Activated CD4-positive, alpha-beta T cell treated with anti-CD3 and anti-CD28 coated beads, Interleukin-2, amount 50 U/mL, for 1 hour (primary cell): ENCODE results near the gene DDX23.

Source experiments
- DNase-seq: peaks from one replicate; pipeline ENCODE4 v3.0.0-alpha.2; 2020

Gene DDX23

DNA sequence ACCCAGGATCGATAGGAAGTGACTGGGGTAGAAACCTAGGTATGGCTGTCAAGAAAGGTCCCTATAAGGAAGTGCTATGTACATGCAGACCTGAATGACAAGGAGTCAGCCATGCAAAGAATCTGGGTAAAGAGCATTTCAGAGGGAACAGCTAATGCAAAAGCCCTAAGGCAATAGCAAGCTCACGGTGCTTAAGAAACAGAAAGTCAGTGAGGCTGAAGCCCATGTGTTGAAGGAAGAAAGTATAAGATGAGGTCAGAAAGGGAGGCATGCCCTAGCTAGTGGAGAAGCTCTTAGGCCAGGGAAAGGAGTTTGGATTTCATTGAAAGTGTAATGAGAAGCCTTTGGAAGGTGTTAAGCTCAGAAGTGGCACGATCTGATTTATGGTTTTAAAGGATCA is 57.1 kb downstream of the DDX23 start:
- no peak for DNase-seq

DNA sequence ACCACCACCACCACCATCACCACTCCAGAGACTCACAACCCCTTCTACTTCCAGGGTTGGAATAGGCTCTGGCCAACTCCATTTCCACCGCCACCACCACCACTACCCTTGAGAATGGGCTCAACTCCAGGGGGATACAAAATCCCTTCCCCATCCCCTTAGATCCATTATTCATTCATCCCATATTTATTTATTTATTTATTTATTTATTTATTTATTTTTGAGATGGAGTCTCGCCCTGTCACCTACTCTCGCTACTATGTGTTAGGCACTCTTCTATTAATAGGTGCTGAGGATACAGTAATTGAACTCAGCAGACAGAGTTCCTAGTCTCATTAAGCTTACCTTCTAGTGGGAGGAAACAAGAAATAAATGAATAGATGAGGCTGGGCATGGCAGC is 58.3 kb downstream of the DDX23 start:
- DNase-seq, result no peak

DNA sequence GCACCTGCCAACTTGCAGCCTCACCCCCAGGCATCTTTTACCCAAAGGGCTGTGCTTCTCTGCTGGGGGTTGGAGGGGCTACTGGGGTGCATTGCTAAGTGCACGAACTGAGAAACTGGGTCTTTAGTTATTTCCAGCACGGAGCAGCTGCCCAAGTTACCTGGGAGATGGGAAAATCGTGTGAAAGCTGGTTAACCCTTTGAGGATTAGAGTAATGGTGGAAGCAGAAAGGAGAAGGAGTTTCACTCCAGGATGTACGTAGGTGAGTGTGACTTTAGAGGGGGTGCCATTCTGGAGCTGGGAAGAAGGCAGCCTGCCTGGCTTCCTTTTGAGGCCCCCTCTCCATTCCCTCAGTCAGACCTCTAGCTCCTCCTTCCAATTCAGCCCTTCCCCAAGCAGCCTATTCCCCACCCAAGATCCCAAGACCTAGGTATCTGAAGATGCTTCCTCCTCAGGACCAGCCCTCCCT is 62.1 kb downstream of the DDX23 start:
- DNase-seq, result no peak

DNA sequence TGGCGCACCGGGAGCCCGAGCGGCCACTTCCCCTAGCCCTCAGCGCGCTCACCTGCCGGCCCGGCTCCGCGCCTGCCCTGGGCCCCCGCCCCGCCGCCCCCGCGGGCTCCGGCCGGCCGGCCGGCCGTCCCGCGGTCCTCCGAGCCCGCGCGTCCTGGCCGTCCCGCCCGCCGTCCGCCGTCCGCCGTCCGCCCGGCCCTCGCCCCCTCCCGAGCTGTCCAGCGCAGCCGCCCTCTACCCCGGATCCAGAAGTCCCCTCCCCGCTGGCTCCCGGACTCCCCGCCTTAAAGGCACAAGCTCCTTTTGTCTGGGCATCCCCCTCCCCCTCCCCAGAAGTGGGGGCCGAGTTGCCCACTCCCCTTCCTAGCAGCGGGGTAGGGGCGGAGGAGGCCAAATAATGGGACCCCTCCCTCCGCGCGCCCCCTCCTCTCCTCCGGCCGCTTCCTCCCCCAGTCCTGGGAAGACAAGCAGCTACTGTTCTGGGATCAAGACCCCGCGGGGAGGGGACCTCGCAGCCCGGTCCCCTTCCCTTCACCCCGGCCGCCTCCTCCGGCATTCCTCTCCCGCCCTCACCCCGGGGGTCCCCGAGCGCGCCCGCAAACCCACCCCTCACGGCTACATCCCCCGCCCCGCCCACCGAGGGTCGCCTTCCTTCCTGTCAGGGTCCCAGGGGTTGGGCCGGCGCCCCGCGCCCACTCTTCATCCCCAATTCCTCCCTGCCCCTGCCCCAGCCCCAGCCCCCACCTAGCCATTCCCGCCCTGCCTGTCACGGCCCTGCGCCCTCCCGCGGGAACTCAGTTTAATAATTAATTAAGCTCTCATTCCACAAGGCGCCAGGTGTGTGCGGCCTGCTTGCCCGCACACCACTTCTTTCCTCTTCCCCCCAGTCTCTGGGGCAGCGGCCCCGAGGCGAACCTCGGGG is 62.8 kb downstream of the DDX23 start, which contains the start of gene ADCY6:
Gene ADCY6, minus strand, starts transcription at position 236 of the 922 bp plus-strand sequence. CDS start 5,655 bp downstream, outside the sequence.
- DNase-seq, result no peak

DNA sequence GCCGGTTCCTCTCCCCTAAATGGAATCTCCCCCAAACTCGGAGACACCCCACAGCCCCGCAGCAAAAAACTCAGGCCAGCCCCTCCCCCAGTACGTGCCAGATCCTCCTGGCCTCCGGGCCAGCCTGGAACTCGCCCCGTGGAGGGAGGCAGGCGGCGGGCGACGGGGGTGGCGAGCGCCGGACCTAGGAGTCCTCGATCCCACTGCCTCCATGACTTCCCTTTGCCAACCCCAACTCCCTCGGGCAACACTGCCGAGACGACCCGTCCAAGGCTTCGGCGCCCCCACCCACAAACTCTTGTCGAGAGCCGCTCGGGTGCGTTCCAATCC is 63.5 kb downstream of the DDX23 start:
- no peak for DNase-seq

DNA sequence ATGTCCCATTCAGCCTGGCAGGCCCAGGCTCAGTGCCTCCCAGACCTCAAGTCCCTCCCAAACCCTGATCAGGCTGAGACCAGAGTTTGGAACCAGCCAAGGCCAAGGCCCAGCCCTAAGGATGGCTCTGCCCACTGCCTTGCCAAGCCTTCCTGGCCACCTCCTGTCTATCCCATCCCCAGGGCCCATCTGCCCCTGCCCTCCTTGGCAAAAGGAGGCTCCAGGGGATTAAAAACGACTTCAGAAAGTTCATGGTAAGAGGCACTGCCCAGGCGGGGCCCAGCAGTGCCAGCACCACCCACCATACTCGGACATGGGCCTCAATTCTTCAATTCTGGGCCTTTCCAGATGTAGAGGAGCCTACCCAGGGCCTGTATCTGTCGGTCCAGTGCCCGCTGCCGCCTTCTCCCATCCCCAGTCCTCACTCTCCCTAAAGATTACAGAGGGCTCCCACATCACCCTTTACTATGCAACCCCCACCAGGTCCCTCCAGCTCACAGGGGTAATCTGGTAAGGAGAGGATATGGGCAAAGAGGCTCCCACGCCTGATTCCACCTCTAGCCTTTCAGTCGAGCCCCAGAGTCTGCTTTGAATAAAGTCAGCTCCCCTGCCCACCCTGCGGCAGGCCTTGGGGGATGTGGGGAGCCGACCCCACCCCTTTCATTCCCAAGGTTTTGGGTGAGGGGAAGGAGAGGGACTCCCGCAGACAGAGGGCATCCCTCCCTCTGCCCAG is 64.0 kb downstream of the DDX23 start:
- no peak for DNase-seq

DNA sequence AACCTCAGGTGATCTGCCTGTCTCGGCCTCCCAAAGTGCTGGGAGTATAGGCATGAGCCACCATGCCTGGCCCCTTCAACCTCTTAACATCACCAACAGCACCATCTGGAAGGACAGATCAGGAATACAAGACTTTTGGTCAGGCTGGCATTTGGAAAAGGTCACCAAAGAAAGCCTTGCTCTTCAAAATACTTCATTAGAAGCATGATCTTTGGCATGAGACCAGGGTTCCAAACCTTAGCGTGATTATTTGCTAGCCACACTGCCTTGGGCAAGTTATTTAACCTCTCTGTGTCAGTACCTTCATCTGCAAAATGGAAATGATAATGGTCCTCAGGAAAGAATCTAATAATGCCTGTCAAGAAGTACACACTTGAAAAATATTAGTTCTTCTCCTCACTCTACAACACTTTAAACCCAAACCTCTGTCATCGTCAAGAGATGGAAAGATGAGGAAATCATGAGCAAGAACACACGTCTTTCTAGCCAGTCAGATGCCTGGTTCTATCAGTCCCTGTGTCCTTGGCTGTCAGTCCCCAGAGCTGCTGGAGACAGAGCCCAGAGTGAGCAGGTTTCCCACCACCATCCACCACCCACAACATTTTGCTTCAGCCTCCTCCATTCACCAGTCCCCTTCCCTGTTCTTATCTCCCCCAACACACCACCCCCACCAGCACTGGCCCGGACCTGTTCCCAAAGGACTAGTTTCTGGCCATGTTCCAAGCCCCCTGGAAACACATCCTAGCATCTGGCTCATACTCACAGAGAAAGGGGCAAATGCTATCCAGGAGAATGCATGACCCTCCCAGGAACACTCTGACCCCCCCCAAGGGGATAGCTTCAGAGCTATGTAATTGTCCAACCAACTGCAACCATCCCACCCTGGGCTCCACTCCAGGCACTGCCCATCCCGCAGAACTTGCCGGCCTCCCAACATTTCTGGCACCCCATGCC is 65.1 kb downstream of the DDX23 start:
- no peak for DNase-seq

DNA sequence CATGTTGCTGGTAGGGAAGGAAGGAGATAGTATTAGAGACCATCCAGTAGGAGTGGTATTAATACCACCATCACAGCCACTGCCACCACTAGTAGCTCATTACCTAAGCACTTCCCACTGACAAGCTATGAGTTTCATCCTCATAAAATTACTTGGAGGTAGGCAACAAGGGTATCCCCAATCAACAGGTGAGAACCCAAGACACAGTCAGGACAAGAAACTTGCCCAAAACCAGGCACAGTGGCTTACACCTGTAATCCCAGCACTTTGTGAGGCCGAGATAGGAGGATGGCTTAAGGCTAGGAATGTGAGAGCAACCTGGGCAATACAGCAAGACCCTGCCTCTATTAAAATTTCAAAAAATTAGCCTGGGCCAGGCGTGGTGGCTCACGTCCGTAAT is 68.5 kb downstream of the DDX23 start:
- DNase-seq, result no peak

DNA sequence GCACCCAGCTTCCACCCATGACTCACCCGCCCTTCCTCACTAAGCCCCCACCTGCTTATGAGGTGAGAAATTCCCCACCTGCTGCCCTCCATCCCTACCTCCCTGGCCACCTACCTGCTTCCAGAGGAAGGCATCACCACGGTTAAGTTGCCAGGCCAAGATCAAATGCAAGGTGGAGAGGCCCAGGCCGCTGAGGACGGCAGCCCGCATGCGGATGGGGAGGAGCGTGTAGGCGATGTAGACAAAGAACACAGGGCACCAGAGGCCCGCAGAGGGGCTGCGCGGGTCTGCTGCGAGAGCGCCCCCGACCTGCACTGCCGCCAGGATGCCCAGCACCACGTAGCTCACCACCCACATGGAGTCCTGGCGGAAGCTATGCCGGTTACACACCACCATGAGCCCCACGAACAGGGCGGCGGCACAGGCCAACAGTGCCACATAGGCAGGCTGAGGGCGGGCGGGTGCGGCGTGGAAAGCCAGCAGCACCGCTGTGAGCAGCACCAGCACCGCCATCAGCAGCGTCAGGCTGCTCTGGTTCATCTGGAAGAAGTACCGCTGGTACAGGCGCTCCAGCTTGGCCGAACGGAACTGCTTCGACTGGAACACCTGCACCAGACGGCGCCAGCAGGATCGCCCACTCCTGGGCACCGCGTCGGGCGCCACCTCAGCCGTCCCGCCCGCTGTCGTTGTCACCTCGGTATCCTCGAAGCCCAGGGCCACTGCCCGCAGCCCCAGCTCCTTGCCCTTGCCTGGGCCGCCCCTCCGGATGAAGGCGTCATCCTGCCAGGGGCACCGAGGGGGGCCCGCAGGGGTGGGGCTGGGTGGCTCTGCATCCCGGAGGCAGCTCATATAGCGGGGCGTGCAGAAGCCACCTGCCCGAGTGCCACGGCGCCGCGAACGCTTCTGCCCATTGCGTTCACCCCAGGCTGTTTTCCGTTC is 69.2 kb downstream of the DDX23 start:
- DNase-seq, result no peak

DNA sequence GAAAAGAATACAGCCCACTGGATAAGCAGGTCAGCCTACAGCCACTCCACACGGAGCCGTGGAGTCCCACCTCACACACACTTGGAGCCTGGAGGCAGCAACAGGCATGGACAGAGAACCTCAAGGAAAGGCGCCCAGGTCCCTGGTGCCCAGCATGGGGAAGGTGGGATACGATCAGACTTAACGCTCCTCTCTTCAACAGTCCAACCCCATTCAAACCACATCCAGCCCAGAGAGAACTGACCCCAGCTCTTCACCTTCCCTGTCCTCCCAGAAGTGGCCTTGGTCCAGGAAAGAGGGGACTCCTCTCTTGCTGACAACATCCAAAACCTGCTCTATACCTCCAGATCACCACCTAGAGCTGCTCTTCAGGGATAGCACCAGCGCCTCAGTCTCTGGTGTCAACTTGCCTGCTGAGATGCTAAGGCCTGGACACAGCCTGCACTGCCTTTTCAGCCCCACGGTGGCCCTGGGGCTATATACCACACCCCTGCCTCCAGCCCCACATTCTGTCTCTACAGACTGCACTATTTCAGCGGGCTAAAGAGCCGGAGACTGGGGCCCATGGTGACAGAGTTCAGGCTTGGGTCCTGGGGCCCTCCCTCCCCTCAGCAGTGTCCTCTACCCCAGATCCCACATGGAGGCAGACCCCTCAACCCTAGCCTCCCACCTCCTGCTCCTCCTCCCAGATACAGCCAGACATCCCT is 70.1 kb downstream of the DDX23 start:
- DNase-seq, result no peak

DNA sequence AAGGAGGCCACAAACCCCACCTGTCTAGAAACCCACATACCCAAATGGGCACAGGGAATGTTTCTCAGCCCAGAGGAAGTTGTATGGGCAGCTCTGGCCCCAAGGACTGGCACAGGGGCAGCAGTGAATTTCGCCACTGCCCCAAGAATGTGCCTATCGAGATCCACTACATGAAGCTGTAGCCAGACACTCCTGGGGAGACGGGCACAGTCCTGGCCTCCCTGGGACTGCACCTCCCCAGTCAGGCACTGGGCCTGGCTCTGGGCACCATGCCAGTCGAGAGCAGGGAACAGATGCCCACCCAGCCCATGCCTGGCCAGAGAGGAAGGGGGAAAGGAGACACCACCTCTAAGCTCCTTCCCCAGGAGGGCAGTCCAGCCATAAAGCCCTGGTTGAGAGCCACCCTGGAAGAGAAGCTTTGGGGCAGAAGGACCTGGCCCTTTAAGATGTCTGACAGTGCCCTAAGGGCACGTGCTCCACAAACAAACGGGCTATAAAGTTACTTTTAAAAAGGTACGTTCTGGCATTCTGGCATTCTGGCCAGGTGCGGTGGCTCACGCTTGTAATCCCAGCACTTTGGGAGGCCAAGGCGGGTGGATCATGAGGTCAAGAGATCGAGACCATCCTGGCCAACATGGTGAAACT is 71.5 kb downstream of the DDX23 start:
- no peak for DNase-seq

DNA sequence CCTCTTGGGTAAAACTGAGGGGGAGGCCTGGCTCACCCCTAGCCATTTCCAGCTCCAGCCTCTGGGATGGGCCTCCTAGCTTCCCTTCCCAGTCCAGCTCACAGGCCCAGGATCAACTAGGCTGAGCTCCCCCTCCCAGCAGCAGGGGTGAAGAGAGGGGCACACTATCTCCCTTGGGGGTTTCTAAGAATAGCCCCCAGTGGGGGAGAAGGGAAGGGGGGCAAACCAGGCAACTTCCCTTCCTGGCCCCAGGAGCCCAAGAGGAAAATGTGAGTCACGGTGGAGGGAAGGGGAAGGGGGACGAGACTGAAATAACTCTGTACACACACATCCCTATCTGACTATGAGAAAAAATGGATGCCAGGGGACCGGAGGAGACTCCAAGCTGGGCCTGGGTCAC is 72.1 kb downstream of the DDX23 start:
- DNase-seq, result no peak
